ENCODE results near the gene ABCC1. TPM values are rescaled to one million over a fixed set of nuclear protein-coding genes. Genes with fewer than 3 reads are reported as not detected.

The ABCC1 gene
- polyA plus RNA-seq, 1 donor from 2014 or later, result 3.0 TPM

- Histone ChIP-seq H3K27ac (ENCODE audit: low read length) (no peak overlapping the region), H3K9me2 (ENCODE audit: insufficient read depth, low read length) (no peaks in the 10 kb centered on the region), H3K9me3 (ENCODE audit: low read length) (peaks cover 4% of the 10 kb centered on the region)
Observed at GRCh38 chr16:16127469-16128116, 178.2 kb downstream of the ABCC1 start.

GRCh38 chr16:16131204-16131603 lies 181.8 kb downstream of the ABCC1 start:
- Histone ChIP-seq H4K20me1 (ENCODE audit: insufficient read depth) (no peaks in the 10 kb centered on the region), H3K4me2 (ENCODE audit: low read length) (no peak overlapping the region), H3K9me3 (ENCODE audit: low read length) (no peaks in the 10 kb centered on the region), H3K9me2 (ENCODE audit: insufficient read depth, low read length) (no peaks in the 10 kb centered on the region), H3K4me3 (ENCODE audit: low read length) (no peak overlapping the region), H3F3A (ENCODE audit: insufficient read depth, low read length, poor library complexity, severe bottlenecking) (no peaks in the 10 kb centered on the region), H3K36me3 (ENCODE audit: insufficient read depth, low read length) (no peaks in the 10 kb centered on the region), H3K27me3 (ENCODE audit: insufficient read depth, low read depth, low read length) (no peaks in the 10 kb centered on the region), H3K27ac (ENCODE audit: low read length) (no peak overlapping the region), H3K9ac (ENCODE audit: low read length) (no peak overlapping the region), H2AFZ (ENCODE audit: low read depth, low read length) (no peak overlapping the region), H3K79me2 (replicated peaks; ENCODE audit: insufficient read depth, low read length) (no peaks in the 10 kb centered on the region)
- TF ChIP-seq TAF1 (IDR thresholded peaks at IDR 0.05; ENCODE audit: low read depth) (no peak), MXI1 (conservative IDR thresholded peaks at IDR 0.05; ENCODE audit: poor library complexity, severe bottlenecking) (no peak), EP300 (conservative IDR thresholded peaks at IDR 0.05; ENCODE audit: poor library complexity, severe bottlenecking) (no peak), POLR2AphosphoS5 (IDR thresholded peaks at IDR 0.05) (no peak), RAD21 (conservative IDR thresholded peaks at IDR 0.05) (no peak), EZH2 (IDR thresholded peaks at IDR 0.05; ENCODE audit: borderline replicate concordance, insufficient read depth, low read length, poor library complexity, severe bottlenecking) (no peak), CTCF (IDR thresholded peaks at IDR 0.05; ENCODE audit: poor library complexity, severe bottlenecking) (no peak), SMC3 (conservative IDR thresholded peaks at IDR 0.05; ENCODE audit: poor library complexity) (no peak), REST (IDR thresholded peaks at IDR 0.05; ENCODE audit: borderline replicate concordance) (no peak)

More at GRCh38 chr16:16127469-16128116, 178.2 kb downstream of the ABCC1 start:
- TF ChIP-seq SMC3 (conservative IDR thresholded peaks at IDR 0.05; ENCODE audit: poor library complexity) (peak; percentile 65), TAF1 (IDR thresholded peaks at IDR 0.05; ENCODE audit: low read depth) (no peak), MXI1 (conservative IDR thresholded peaks at IDR 0.05; ENCODE audit: poor library complexity, severe bottlenecking) (no peak), EZH2 (IDR thresholded peaks at IDR 0.05; ENCODE audit: borderline replicate concordance, insufficient read depth, low read length, poor library complexity, severe bottlenecking) (no peak), RAD21 (conservative IDR thresholded peaks at IDR 0.05) (peak; percentile 78), CTCF (IDR thresholded peaks at IDR 0.05; ENCODE audit: poor library complexity, severe bottlenecking) (peak; percentile 72), EP300 (conservative IDR thresholded peaks at IDR 0.05; ENCODE audit: poor library complexity, severe bottlenecking) (no peak)
- H3K4me3 ChIP-seq (ENCODE audit: low read length), result no peak overlapping the region
- no peak overlapping the region for H3K4me2 ChIP-seq (ENCODE audit: low read length)
- H3K79me2 ChIP-seq (replicated peaks; ENCODE audit: insufficient read depth, low read length), result no peaks in the 10 kb centered on the region
- H3K36me3 ChIP-seq (ENCODE audit: insufficient read depth, low read length), result no peaks in the 10 kb centered on the region
- no peak overlapping the region for H3K9ac ChIP-seq (ENCODE audit: low read length)
- H4K20me1 ChIP-seq (ENCODE audit: insufficient read depth), result no peaks in the 10 kb centered on the region
- H2AFZ ChIP-seq (ENCODE audit: low read depth, low read length), result no peak overlapping the region
- no peaks in the 10 kb centered on the region for H3F3A ChIP-seq (ENCODE audit: insufficient read depth, low read length, poor library complexity, severe bottlenecking)
- no peaks in the 10 kb centered on the region for H3K27me3 ChIP-seq (ENCODE audit: insufficient read depth, low read depth, low read length)
